HCT116 (cell line): ENCODE measurements around the gene CAMSAP1. TPM values are rescaled to one million over a fixed set of nuclear protein-coding genes. Genes with fewer than 3 reads are reported as not detected.

Source experiments
- ATAC-seq: fragments of 200-7000 bp; cut with Tn5 transposase; 2 replicates; pipeline ENCODE4 v1.9.1; 2020; ENCODE audit warnings: mild to moderate bottlenecking, moderate library complexity
- BruUV-seq: library from RNA; stranded (reverse); fragments of 400-500 nt; replicated peaks from 2 replicates; lab custom pipeline; 2021; lab: Mats Ljungman, UMichigan
- CTCF ChIA-PET: fragments of 300-600 bp; sonication (Branson Sonifier 250); formaldehyde crosslinking; loops from one replicate; lab custom pipeline; 2021; ENCODE audit warnings: antibody characterized with exemption; lab: Charles Lee
- POLR2A ChIA-PET: fragments of 300-600, 350-600 bp; sonication (Branson Sonifier 250); formaldehyde crosslinking; loops from one replicate; lab custom pipeline; 2021; ENCODE audit warnings: antibody characterized with exemption; lab: Charles Lee
- RAD21 ChIA-PET, 2 experiments: fragments of 300-600 bp; sonication (Branson Sonifier 250); formaldehyde crosslinking; loops; one replicate each; lab custom pipeline; 2023; ENCODE audit warnings: low total read pairs in 2 of 2; ENCODE audit not compliant: uncharacterized antibody in 2 of 2, unreplicated experiment in 2 of 2, low non-redundant PET in 1 of 2; lab: Charles Lee
- DNase-seq: peaks from one replicate; pipeline ENCODE4 v3.0.0-alpha.2; 2010; ENCODE audit warnings: low read depth, low spot score
- H2AFZ ChIP-seq: fragments of 200-600 bp; shearing (Covaris generic), sonication (generic); 2 replicates; pipeline ENCODE4 v1.6.1; 2017; ENCODE audit warnings: low read depth, mixed run types, mixed read lengths, antibody characterized with exemption, low read length; ENCODE audit not compliant: poor library complexity, severe bottlenecking
- H3K27ac ChIP-seq: 2 replicates; pipeline ENCODE4 v1.5.1; 2012; ENCODE audit warnings: low read depth, low read length
- H3K27me3 ChIP-seq: fragments of 200-600 bp; sonication (generic); 2 replicates; pipeline ENCODE4 v1.6.1; 2016; ENCODE audit warnings: mixed run types, low read length, mixed read lengths; ENCODE audit not compliant: insufficient read depth
- H3K36me3 ChIP-seq, 2 experiments: fragments of 200-500 bp in 1 of 2; fragments of 200-600 bp in 1 of 2; sonication (Bioruptor generic) in 1 of 2; sonication (generic) in 1 of 2; 2 replicates each; pipeline versions ENCODE4 v1.5.1 to v1.6.1; 2014 to 2016; ENCODE audit warnings: low read length in 2 of 2, inconsistent platforms in 1 of 2, mixed read lengths in 1 of 2, mixed run types in 1 of 2; ENCODE audit not compliant: insufficient read depth in 2 of 2, control insufficient read depth in 1 of 2
- H3K4me1 ChIP-seq, 2 experiments: fragments of 200-600 bp in 1 of 2; sonication (generic) in 1 of 2; 2 replicates each; pipeline versions ENCODE4 v1.5.1 to v1.6.1; 2012 to 2017; ENCODE audit warnings: low read length in 2 of 2, inconsistent platforms in 1 of 2, mild to moderate bottlenecking in 1 of 2, mixed read lengths in 1 of 2, mixed run types in 1 of 2, moderate library complexity in 1 of 2; ENCODE audit not compliant: insufficient read depth in 2 of 2, control insufficient read depth in 1 of 2
- H3K4me2 ChIP-seq: fragments of 200-600 bp; sonication (generic); 2 replicates; pipeline ENCODE4 v1.6.1; 2017; ENCODE audit warnings: mixed run types, low read length, mixed read lengths
- H3K4me3 ChIP-seq, 2 experiments: fragments of 200-600 bp in 1 of 2; sonication (generic) in 1 of 2; replicated peaks in 1 of 2; 2 replicates each; pipeline ENCODE4 v1.5.1; 2011 to 2016; ENCODE audit warnings: low read length in 2 of 2, control low read depth in 1 of 2, low read depth in 1 of 2, mild to moderate bottlenecking in 1 of 2, mixed read lengths in 1 of 2, mixed run types in 1 of 2
- H3K79me2 ChIP-seq: fragments of 200-600 bp; sonication (generic); 2 replicates; pipeline ENCODE4 v1.6.1; 2017; ENCODE audit warnings: mild to moderate bottlenecking, mixed run types, low read length, moderate library complexity, mixed read lengths; ENCODE audit not compliant: insufficient read depth
- H3K9ac ChIP-seq: fragments of 200-600 bp; sonication (generic); 2 replicates; pipeline ENCODE4 v1.6.1; 2016; ENCODE audit warnings: low read length, mixed read lengths
- H3K9me2 ChIP-seq: fragments of 200-600 bp; sonication (generic), shearing (Covaris generic); 2 replicates; pipeline ENCODE4 v1.6.1; 2017; ENCODE audit warnings: mixed run types, mild to moderate bottlenecking, moderate library complexity; ENCODE audit not compliant: insufficient read depth
- H3K9me3 ChIP-seq, 2 experiments: fragments of 200-500 bp in 1 of 2; fragments of 200-600 bp in 1 of 2; sonication (Bioruptor generic) in 1 of 2; sonication (generic) in 1 of 2; 2 replicates each; pipeline ENCODE4 v1.6.1; 2014 to 2017; ENCODE audit warnings: low read length in 2 of 2, mixed read lengths in 2 of 2, inconsistent platforms in 1 of 2, low read depth in 1 of 2, mild to moderate bottlenecking in 1 of 2, mixed run types in 1 of 2, moderate library complexity in 1 of 2; ENCODE audit not compliant: control insufficient read depth in 1 of 2, insufficient read depth in 1 of 2
- H4K20me1 ChIP-seq: fragments of 200-600 bp; sonication (generic), shearing (Covaris generic); 2 replicates; pipeline ENCODE4 v1.6.1; 2017; ENCODE audit warnings: mixed run types, mild to moderate bottlenecking, moderate library complexity; ENCODE audit not compliant: insufficient read depth
- CBX3 ChIP-seq: IDR thresholded peaks from 2 replicates; pipeline ENCODE4 v1.6.1; 2012; ENCODE audit warnings: low read depth
- EGR1 ChIP-seq: IDR thresholded peaks from 2 replicates; pipeline ENCODE4 v1.6.1; 2012; ENCODE audit warnings: low read depth
- ELF1 ChIP-seq: IDR thresholded peaks from 2 replicates; pipeline ENCODE4 v1.6.1; 2012; ENCODE audit warnings: low read depth, borderline replicate concordance
- EZH2 ChIP-seq: fragments of 200-600 bp; sonication (generic); IDR thresholded peaks from 2 replicates; pipeline ENCODE4 v1.6.1; 2017; ENCODE audit warnings: antibody characterized with exemption, mixed run types
- EZH2phosphoT487 ChIP-seq: fragments of 200-600 bp; IDR thresholded peaks from 2 replicates; pipeline ENCODE4 v1.6.1; 2018; ENCODE audit warnings: antibody characterized with exemption, borderline replicate concordance
- FOSL1 ChIP-seq: IDR thresholded peaks from 2 replicates; pipeline ENCODE4 v1.6.1; 2012; ENCODE audit warnings: low read depth
- MAX ChIP-seq: IDR thresholded peaks from 2 replicates; pipeline ENCODE4 v1.6.1; 2012
- POLR2A ChIP-seq: IDR thresholded peaks from 2 replicates; pipeline ENCODE4 v1.7.0; 2011; ENCODE audit warnings: borderline replicate concordance; ENCODE audit not compliant: insufficient read depth, insufficient read length; ENCODE audit errors: extremely low read depth
- REST ChIP-seq: IDR thresholded peaks from 2 replicates; pipeline ENCODE4 v1.6.1; 2012; ENCODE audit warnings: low read depth
- SIN3A ChIP-seq: IDR thresholded peaks from 2 replicates; pipeline ENCODE4 v1.6.1; 2012; ENCODE audit warnings: low read depth
- SP1 ChIP-seq: IDR thresholded peaks from 2 replicates; pipeline ENCODE4 v1.6.1; 2012; ENCODE audit warnings: low read depth
- SRF ChIP-seq: IDR thresholded peaks from 2 replicates; pipeline ENCODE4 v1.6.1; 2012; ENCODE audit warnings: low read depth
- YY1 ChIP-seq: IDR thresholded peaks from 2 replicates; pipeline ENCODE4 v1.6.1; 2011; ENCODE audit warnings: low read length, low read depth, moderate library complexity, mild to moderate bottlenecking; ENCODE audit not compliant: insufficient replicate concordance; ENCODE audit errors: extremely low read depth
- ZFX ChIP-seq: fragments of 450-650 bp; IDR thresholded peaks from 2 replicates; pipeline ENCODE4 v1.6.1; 2017
- ZNF274 ChIP-seq: fragments of 200-500 bp; sonication (Bioruptor generic); IDR thresholded peaks from 2 replicates; pipeline ENCODE4 v1.6.1; 2014; ENCODE audit warnings: mild to moderate bottlenecking, low read depth, low read length, inconsistent platforms
- intact Hi-C: fragments of 100-400 bp; cut with micrococcal nuclease; formaldehyde crosslinking; loops from 2 replicates; pipeline ENCODE4 v1.10.0; 2022
- total RNA-seq: library from RNA; stranded (reverse); gene quantifications from one replicate; pipeline ENCODE4 v1.2.1, GENCODE V29; 2021; ENCODE audit not compliant: unreplicated experiment
- TF ChIP-seq, protein P1 (sequence below), 3 experiments: fragments of 200-600 bp in 1 of 3; sonication (generic) in 1 of 3; IDR thresholded peaks in 2 of 3; conservative IDR thresholded peaks in 1 of 3; 2 replicates each; pipeline ENCODE4 v1.5.1; 2012 to 2017; ENCODE audit warnings: low read depth in 2 of 3, low read length in 2 of 3, antibody characterized with exemption in 1 of 3, borderline replicate concordance in 1 of 3, control low read depth in 1 of 3, mild to moderate bottlenecking in 1 of 3, mixed read lengths in 1 of 3, mixed run types in 1 of 3, moderate library complexity in 1 of 3; ENCODE audit not compliant: insufficient read depth in 1 of 3

The CAMSAP1 gene
- total RNA-seq, 1 experiment from 2014 or later: 33.1 TPM

DNA sequence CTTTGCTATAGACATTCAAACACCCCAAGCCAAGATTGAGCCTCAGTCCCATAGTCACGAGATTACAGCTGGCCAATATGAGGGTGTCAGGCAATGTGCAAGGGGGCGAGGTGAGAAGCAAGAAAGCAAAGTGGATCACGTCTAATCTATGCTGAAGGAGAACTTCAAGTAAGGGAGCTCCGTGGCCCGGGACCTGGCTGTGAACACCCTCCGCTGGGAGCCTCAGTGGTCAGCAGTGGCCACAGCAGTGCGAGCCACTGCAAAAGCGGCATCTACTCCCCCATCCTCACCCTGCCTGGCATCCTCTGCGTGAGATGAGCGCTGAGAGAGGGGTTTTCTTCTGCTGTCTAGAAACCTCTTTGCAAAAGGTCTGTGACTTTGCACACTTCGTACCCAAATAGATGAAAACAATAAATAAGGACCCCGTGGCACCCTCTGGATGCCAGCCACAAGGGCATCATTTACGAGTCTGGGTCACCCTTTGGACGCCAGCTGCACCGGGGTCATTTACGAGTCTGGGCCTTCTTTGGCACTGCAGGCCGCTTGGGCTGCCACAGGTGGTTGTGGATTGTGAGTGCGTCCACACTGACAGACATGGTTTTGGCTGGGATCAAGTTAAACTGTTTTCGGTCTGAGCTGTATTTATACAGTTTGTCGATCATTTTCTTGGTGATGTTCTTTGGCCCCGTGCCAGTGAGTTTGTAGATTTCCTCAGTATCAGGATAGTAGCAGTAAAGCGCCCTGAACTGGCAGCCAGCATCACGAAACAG is 96.4 kb downstream of the CAMSAP1 start (continued):
- TF ChIP-seq CBX3: no peak
- no peak for TF ChIP-seq POLR2A
- TF ChIP-seq FOSL1: no peak
- TF ChIP-seq EZH2: no peak
- no peak for TF ChIP-seq SP1
- TF ChIP-seq ZNF274: no peak
- TF ChIP-seq ZFX: no peak

DNA sequence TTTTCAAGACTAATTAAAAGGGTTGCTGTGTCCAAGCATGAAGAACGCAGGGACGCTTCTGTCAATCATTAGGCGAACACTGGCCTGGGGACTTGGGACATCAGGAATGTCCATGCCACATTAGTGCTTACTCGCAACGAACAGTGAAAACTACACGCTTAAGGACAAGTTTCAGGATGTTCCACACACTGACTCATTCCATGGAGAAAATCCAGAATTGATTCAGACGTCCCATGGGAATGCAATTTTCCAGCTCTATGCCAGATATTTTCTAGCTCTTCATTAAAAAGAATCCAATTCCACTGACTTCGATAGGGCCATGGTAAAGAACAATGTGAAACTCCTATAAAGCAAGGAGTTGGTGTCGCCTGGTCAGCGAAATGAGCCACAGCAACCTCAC is 98.2 kb downstream of the CAMSAP1 start:
- no peak for ATAC-seq
- intact Hi-C loops: no loop called here
- no peak for DNase-seq
- ChIA-PET RAD21 (no interaction called here), POLR2A (no interaction called here), CTCF (no interaction called here)
- H3K36me3 ChIP-seq: peaks cover 12 to 26% of the 10 kb centered on the region in 2 experiments
- H3K4me1 ChIP-seq: no peaks in the 10 kb centered on the region
- BruUV-seq: no TSS peak
- no peaks in the 10 kb centered on the region for H4K20me1 ChIP-seq
- TF ChIP-seq REST (no peak), ZNF274 (no peak), EZH2phosphoT487 (no peak), SRF (no peak), SIN3A (no peak), EZH2 (no peak), ELF1 (no peak), SP1 (no peak), MAX (no peak), YY1 (no peak), EGR1 (no peak), CBX3 (no peak)
- TF ChIP-seq, protein P1, sequence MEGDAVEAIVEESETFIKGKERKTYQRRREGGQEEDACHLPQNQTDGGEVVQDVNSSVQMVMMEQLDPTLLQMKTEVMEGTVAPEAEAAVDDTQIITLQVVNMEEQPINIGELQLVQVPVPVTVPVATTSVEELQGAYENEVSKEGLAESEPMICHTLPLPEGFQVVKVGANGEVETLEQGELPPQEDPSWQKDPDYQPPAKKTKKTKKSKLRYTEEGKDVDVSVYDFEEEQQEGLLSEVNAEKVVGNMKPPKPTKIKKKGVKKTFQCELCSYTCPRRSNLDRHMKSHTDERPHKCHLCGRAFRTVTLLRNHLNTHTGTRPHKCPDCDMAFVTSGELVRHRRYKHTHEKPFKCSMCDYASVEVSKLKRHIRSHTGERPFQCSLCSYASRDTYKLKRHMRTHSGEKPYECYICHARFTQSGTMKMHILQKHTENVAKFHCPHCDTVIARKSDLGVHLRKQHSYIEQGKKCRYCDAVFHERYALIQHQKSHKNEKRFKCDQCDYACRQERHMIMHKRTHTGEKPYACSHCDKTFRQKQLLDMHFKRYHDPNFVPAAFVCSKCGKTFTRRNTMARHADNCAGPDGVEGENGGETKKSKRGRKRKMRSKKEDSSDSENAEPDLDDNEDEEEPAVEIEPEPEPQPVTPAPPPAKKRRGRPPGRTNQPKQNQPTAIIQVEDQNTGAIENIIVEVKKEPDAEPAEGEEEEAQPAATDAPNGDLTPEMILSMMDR (IDR thresholded peaks at IDR 0.05 in 2 of 3, conservative IDR thresholded peaks at IDR 0.05 in 1 of 3; ENCODE audit: borderline replicate concordance in 1 of 3, insufficient read depth in 1 of 3, low read depth in 2 of 3, low read length in 2 of 3): no peak
- H2AFZ ChIP-seq: no peak overlapping the region
- H3K9me2 ChIP-seq: no peaks in the 10 kb centered on the region
- H3K27me3 ChIP-seq: no peaks in the 10 kb centered on the region
- no peak overlapping the region for H3K4me3 ChIP-seq
- H3K9ac ChIP-seq: no peak overlapping the region
- no peak overlapping the region for H3K27ac ChIP-seq
- no peaks in the 10 kb centered on the region for H3K9me3 ChIP-seq
- no peak overlapping the region for H3K4me2 ChIP-seq
- no peaks in the 10 kb centered on the region for H3K79me2 ChIP-seq
